ENCODE measurements around the gene MOSMO. TPM values are rescaled to one million over a fixed set of nuclear protein-coding genes. Genes with fewer than 3 reads are reported as not detected.
A peak's percentile ranks its signal among the peaks of the same experiment; 100 is the strongest.

The MOSMO gene
- total and polyA plus RNA-seq, 9 of the 15 experiments (the other 6 are each of a cell fraction or from before 2014, with no cell fraction given) = 1.9 to 13.3 (median 7.7) TPM

- TF ChIP-seq ETV6 (IDR thresholded peaks at IDR 0.05; ENCODE audit: borderline replicate concordance in 1 of 2, low read depth in 2 of 2, low read length in 1 of 2) = no peak
- TF ChIP-seq ETV6 (CRISPR knock-in tag; IDR thresholded peaks at IDR 0.05; ENCODE audit: borderline replicate concordance) = no peak
- TF ChIP-seq TFAP4 (CRISPR knock-in tag; IDR thresholded peaks at IDR 0.05; ENCODE audit: borderline replicate concordance) = peak; percentile 30; the same call in 1 of the 2 replicates
- no peak for TF ChIP-seq BDP1 (IDR thresholded peaks at IDR 0.05; ENCODE audit: insufficient read depth, insufficient read length)
- TF ChIP-seq HMBOX1 (IDR thresholded peaks at IDR 0.05) = peak; percentile 69
Measured at GRCh38 chr16:21994856-21995465, 12.9 kb upstream of the MOSMO start (continued).

GRCh38 chr16:21996923-21997696 is 10.8 kb upstream of the MOSMO start:
- Histone ChIP-seq H3K79me2 (ENCODE audit: control insufficient read depth, insufficient read depth, low read length) (no peaks in the 10 kb centered on the region), H4K20me1 (replicated peaks; ENCODE audit: control insufficient read depth, insufficient read depth, low read length) (no peaks in the 10 kb centered on the region), H3K27me3 (ENCODE audit: control insufficient read depth in 2 of 2, insufficient read depth in 2 of 2, low read length in 2 of 2) (no peaks in the 10 kb centered on the region; a peak in 1 of 5 replicates), H3K36me3 (ENCODE audit: control insufficient read depth, insufficient read depth, low read length) (no peaks in the 10 kb centered on the region), H3K9ac (ENCODE audit: insufficient read depth in 1 of 2, low read depth in 2 of 2, low read length in 2 of 2) (no peak overlapping the region), H3K4me2 (ENCODE audit: insufficient read depth, low read length) (no peak overlapping the region), H3K9me1 (ENCODE audit: control insufficient read depth, insufficient read depth, low read length) (no peaks in the 10 kb centered on the region), H3K4me1 (replicated peaks in 1 of 2; ENCODE audit: control insufficient read depth in 2 of 2, insufficient read depth in 2 of 2, low read length in 2 of 2) (peaks cover 5 to 11% of the 10 kb centered on the region in 2 experiments; a peak in 4 of 5 replicates), H3K27ac (ENCODE audit: extremely low read depth, low read depth, low read length) (no peak overlapping the region), H3K9me3 (replicated peaks; ENCODE audit: control insufficient read depth, insufficient read depth, low read depth, low read length) (no peaks in the 10 kb centered on the region), H3K4me3 (no peak overlapping the region), H2AFZ (ENCODE audit: low read depth, low read length) (peak overlapping the region; percentile 44; the same call in 1 of the 2 replicates)
- FAIRE-seq = no peak
- WGBS (ENCODE audit: insufficient coverage, low coverage, missing lambda C conversion rate) = 72% methylated on average over 9 of the region's 9 CpGs
- in situ Hi-C loops (cut with MboI) (loop anchor here (5.0 kb wide), 2 partner anchors 100 to 185 kb away; no protein-coding TSS in a partner anchor), intact Hi-C loops (cut with micrococcal nuclease) (loop anchor here (5.0 kb wide), 1 partner anchor 300 kb away; the partner anchor contains the start of gene POLR3E)
- no peak for ATAC-seq
- ChIA-PET POLR2A (interaction anchor here (0.7 to 1.6 kb wide), 3 partner anchors 11 to 81 kb away, joined by 3 to 4 read pairs (median 4); partner anchors contain the start of gene MOSMO), CTCF (ENCODE audit: low intra/inter-chr PET ratio) (no interaction called here)
- no TSS peak for BruUV-seq (replicated peaks)
- TF ChIP-seq SMAD2 (IDR thresholded peaks at IDR 0.05; ENCODE audit: low read depth, low read length) (no peak), ZNF121 (CRISPR knock-in tag; conservative IDR thresholded peaks at IDR 0.05) (0 out of 2 replicates have a peak, but pooled peaks have one; percentile 49), HNRNPLL (IDR thresholded peaks at IDR 0.05; ENCODE audit: low read depth, low read length, poor library complexity, severe bottlenecking) (no peak)
- DNase-seq (ENCODE audit: extremely low read depth in 1 of 4, low spot score in 3 of 4) = no peak
